Hepatocyte (in vitro differentiated cells): ENCODE results near the gene DPT. TPM values are rescaled to one million over a fixed set of nuclear protein-coding genes. Genes with fewer than 3 reads are reported as not detected.

Experiments
- DNase-seq: peaks from one replicate; pipeline ENCODE4 v3.0.0-alpha.2; 2016; ENCODE audit warnings: low spot score
- H2AFZ ChIP-seq: fragments of 200-600 bp; sonication (generic); 2 replicates; pipeline ENCODE4 v1.6.0; 2016; ENCODE audit warnings: antibody characterized with exemption, mild to moderate bottlenecking
- H3K27ac ChIP-seq: fragments of 200-600 bp; sonication (generic); 2 replicates; pipeline ENCODE4 v1.5.1; 2016; ENCODE audit warnings: mild to moderate bottlenecking
- H3K27me3 ChIP-seq: fragments of 200-600 bp; sonication (generic); 2 replicates; pipeline ENCODE4 v1.6.1; 2016
- H3K36me3 ChIP-seq: fragments of 200-600 bp; sonication (generic); replicated peaks from 2 replicates; pipeline ENCODE4 v1.5.1; 2016; ENCODE audit warnings: low read depth; ENCODE audit not compliant: insufficient read depth
- H3K4me1 ChIP-seq: fragments of 200-600 bp; sonication (generic); 2 replicates; pipeline ENCODE4 v1.5.1; 2016; ENCODE audit warnings: mild to moderate bottlenecking, moderate library complexity; ENCODE audit not compliant: insufficient read depth
- H3K4me2 ChIP-seq: fragments of 200-600 bp; sonication (generic); 2 replicates; pipeline ENCODE4 v1.6.0; 2016
- H3K4me3 ChIP-seq: fragments of 200-600 bp; sonication (generic); 2 replicates; pipeline ENCODE4 v1.5.1; 2016; ENCODE audit warnings: mild to moderate bottlenecking
- H3K79me2 ChIP-seq: fragments of 200-600 bp; sonication (generic); 2 replicates; pipeline ENCODE4 v1.6.0; 2017; ENCODE audit warnings: mild to moderate bottlenecking
- H3K9me2 ChIP-seq: fragments of 200-600 bp; sonication (generic); replicated peaks from 2 replicates; pipeline ENCODE4 v1.6.0; 2017; ENCODE audit warnings: mild to moderate bottlenecking; ENCODE audit not compliant: insufficient read depth
- H3K9me3 ChIP-seq: fragments of 200-600 bp; sonication (generic); 2 replicates; pipeline ENCODE4 v1.5.1; 2016; ENCODE audit warnings: low read depth, mild to moderate bottlenecking
- H4K20me1 ChIP-seq: fragments of 200-600 bp; sonication (generic); 2 replicates; pipeline ENCODE4 v1.6.0; 2016; ENCODE audit warnings: mild to moderate bottlenecking; ENCODE audit not compliant: insufficient read depth, poor library complexity, severe bottlenecking
- CTCF ChIP-seq: fragments of 200-600 bp; sonication (generic); IDR thresholded peaks from 2 replicates; pipeline ENCODE4 v1.5.1; 2016; ENCODE audit warnings: antibody characterized with exemption, mild to moderate bottlenecking; ENCODE audit not compliant: poor library complexity
- EZH2 ChIP-seq: fragments of 200-600 bp; sonication (generic); IDR thresholded peaks from 2 replicates; pipeline ENCODE4 v1.6.1; 2016; ENCODE audit warnings: antibody characterized with exemption, mild to moderate bottlenecking, borderline replicate concordance
- EZH2phosphoT487 ChIP-seq: fragments of 200-600 bp; sonication (generic); IDR thresholded peaks from one replicate; pipeline ENCODE4 v1.6.1; 2018; ENCODE audit warnings: antibody characterized with exemption, mild to moderate bottlenecking, low read depth, moderate library complexity; ENCODE audit not compliant: unreplicated experiment, severe bottlenecking
- WGBS: methylation state at CpG from one replicate; pipeline ENCODE4 v1.1.6; 2016; ENCODE audit warnings: low lambda C conversion rate; ENCODE audit errors: missing lambda C conversion rate; 5-methylcytosine and 5-hydroxymethylcytosine counted together
- polyA plus RNA-seq: library from polyadenylated mRNA; unstranded; fragments of >200 nt; fragmentation: Nextera tagmentation; extraction: Ambion mirVana; gene quantifications from 2 replicates; pipeline ENCODE4 v1.2.1, GENCODE V29; 2016
- total RNA-seq: library from RNA; depleted of rRNA; stranded (reverse); fragments of >200 nt; gene quantifications from 2 replicates; pipeline ENCODE4 v1.2.3, GENCODE V29; 2014

Gene DPT
- total and polyA plus RNA-seq, 2 experiments from 2014 or later: 8.2 to 12.5 TPM

DNA sequence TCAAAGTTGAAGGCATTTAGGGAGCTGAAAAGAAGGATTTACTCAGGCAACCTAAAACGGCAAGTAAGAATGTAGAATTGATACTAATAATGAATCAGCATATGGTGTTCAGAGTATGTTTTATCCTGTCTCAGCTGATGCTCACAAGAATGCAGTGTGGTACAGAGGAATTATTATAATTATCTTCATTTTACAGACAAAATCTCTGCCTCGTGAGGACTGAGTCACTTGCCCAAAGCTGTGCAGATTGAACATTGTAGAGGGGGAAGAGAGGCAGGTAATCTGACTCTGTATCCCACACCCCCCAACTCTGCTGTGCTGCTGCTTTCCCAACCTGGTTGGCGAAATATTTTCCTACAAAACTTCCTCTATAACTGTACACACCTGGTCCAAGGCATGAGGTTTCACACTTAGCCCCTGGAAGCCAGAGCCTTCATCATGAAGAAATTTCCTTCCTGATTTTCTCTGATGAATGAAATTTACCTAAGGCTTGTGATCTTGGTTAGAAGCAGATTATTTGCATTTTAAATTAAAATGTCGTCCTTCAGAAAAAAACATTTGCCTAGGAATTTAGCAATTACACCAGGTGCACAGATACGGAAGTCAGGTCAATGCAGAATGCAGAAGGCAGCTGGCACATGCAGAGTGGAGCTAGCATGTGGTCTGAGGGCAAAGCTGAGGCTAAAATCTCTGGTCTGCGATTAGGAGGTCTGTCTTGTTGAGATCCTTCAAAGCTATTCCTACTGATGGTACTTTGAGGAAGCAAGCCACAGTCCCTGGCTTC is 52.8 kb downstream of the DPT start:
- 79% methylated on average over 6 of the region's 6 CpGs for WGBS
- H3K79me2 ChIP-seq: no peaks in the 10 kb centered on the region
- TF ChIP-seq CTCF (no peak), EZH2phosphoT487 (no peak), EZH2 (no peak)

GRCh38 chr1:168673974-168674683 is 54.9 kb downstream of the DPT start:
- H3K4me3 ChIP-seq: no peak overlapping the region
- H2AFZ ChIP-seq: no peak overlapping the region
- no peaks in the 10 kb centered on the region for H3K4me1 ChIP-seq
- no peaks in the 10 kb centered on the region for H4K20me1 ChIP-seq
- no peaks in the 10 kb centered on the region for H3K27me3 ChIP-seq
- no peak overlapping the region for H3K4me2 ChIP-seq
- TF ChIP-seq CTCF: no peak
- TF ChIP-seq EZH2: no peak
- TF ChIP-seq EZH2phosphoT487: no peak
- no peaks in the 10 kb centered on the region for H3K36me3 ChIP-seq
- DNase-seq: no peak
- WGBS: 84% methylated on average over 2 of the region's 2 CpGs
- H3K79me2 ChIP-seq: no peaks in the 10 kb centered on the region
- no peaks in the 10 kb centered on the region for H3K9me3 ChIP-seq
- no peaks in the 10 kb centered on the region for H3K9me2 ChIP-seq
- H3K27ac ChIP-seq: peak overlapping the region; percentile 31

More for the DNA sequence above, 52.8 kb downstream of the DPT start:
- Histone ChIP-seq H3K36me3 (no peaks in the 10 kb centered on the region), H3K4me2 (no peak overlapping the region), H3K27me3 (no peaks in the 10 kb centered on the region), H3K4me1 (no peaks in the 10 kb centered on the region), H3K27ac (no peak overlapping the region), H2AFZ (no peak overlapping the region), H3K4me3 (no peak overlapping the region), H4K20me1 (no peaks in the 10 kb centered on the region), H3K9me3 (no peaks in the 10 kb centered on the region), H3K9me2 (no peaks in the 10 kb centered on the region)
- no peak for DNase-seq

GRCh38 chr1:168672278-168672677 is 56.7 kb downstream of the DPT start:
- H3K27ac ChIP-seq: no peak overlapping the region
- no peak overlapping the region for H3K4me3 ChIP-seq
- H3K79me2 ChIP-seq: no peaks in the 10 kb centered on the region
- no peak for DNase-seq
- 100% methylated on average over 1 of the region's 1 CpG for WGBS
- no peaks in the 10 kb centered on the region for H3K9me2 ChIP-seq
- no peaks in the 10 kb centered on the region for H3K36me3 ChIP-seq
- H2AFZ ChIP-seq: no peak overlapping the region
- H3K9me3 ChIP-seq: no peaks in the 10 kb centered on the region
- TF ChIP-seq EZH2phosphoT487 (no peak), EZH2 (no peak), CTCF (no peak)
- H3K4me1 ChIP-seq: no peaks in the 10 kb centered on the region
- H3K27me3 ChIP-seq: no peaks in the 10 kb centered on the region
- H4K20me1 ChIP-seq: no peaks in the 10 kb centered on the region
- no peak overlapping the region for H3K4me2 ChIP-seq
